HL-60/S4 treated with retinoic acid at 250 ng/mL for 4 days and 3 days (cell line): Measurements from ENCODE around the gene COL23A1.

Experiments used
- in situ Hi-C: fragments of 300-500 bp; cut with MboI; formaldehyde crosslinking; loops from 2 replicates; pipeline ENCODE4 v1.7.0; 2022; ENCODE audit warnings: low sequenced_read_pairs

COL23A1 gene

DNA sequence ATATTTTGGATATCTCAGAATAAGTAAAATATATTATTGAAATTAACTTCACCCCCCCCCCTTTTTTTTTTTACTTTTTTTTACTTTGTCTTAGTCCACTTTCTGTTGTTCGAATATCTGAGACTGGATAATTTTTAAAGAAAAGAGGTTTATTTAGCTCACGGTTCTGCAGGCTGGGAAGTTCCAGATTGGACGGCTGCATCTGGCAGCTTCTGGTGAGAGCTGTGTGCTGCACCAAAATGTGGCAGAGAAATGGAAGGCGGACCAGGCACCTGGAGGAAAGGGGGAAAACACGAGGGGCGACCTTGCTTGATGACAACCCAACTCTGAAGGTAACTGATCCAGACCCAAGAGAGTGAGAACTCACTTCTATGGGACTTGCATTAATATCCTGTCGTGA is 397.4 kb downstream of the COL23A1 start:
- in situ Hi-C loops: no loop called here

DNA sequence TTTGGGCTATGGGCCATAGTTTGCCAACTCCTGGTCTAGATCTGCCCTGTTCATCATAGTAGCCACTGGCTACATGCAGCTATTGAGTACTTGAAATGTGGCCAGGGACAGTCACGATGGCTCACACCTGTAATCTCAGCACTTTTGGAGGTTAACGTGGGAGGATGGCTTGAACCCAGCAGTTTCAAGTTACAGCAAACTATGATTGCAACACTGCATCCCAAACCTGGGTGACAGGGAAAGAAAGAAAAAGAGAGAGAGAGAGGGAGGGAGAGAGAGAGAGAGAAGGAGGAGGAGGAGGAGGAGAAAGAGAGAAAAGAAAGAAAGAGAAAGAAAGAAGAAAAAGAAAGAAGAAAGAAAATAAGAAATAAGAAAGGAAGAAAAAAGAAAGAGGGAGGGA is 397.9 kb downstream of the COL23A1 start:
- in situ Hi-C loops: no loop called here

DNA sequence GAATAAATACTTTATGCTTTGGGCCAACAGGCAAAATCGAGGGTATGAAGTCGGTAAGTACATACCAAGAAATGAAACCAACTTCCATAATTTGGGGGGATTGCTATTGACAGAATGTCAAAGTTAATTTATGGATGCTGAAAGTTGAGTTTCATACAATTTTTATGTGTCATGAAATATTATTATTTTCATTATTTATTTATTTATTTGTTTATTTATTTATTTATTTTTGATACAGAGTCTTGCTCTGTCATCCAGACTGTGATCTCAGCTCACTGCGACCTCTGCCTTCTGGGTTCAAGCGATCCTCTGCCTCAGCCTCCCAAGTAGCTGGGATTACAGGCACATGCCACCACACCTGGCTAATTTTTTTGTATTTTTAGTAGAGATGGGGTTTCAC is 398.5 kb downstream of the COL23A1 start:
- in situ Hi-C loops: no loop called here

DNA sequence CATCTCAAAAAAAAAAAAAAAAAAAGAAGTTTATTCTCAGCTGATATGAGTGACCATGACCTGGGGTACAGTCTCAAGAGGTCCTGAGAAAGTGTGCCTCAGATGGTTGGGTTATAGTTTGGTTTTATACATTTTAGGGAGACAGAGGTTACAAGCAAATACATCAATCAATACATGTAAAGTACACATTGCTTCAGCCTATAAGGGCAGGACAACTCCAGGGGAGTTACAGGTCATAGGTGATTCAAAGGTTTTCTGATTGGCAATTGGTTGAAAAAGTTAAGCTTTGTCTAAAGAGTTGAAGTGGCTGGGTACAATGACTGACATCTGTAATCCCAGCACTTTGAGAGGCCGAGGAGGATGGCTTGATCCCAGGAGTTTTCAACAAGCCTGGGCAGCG is 400.8 kb downstream of the COL23A1 start:
- in situ Hi-C loops: no loop called here
